ENCODE data around the gene CLEC12A.
"Not testable (repeated sequence)": the region's sequence is repeated elsewhere in the genome, so short reads cannot be mapped to it uniquely, and the experiment has no call there.

CLEC12A gene

DNA sequence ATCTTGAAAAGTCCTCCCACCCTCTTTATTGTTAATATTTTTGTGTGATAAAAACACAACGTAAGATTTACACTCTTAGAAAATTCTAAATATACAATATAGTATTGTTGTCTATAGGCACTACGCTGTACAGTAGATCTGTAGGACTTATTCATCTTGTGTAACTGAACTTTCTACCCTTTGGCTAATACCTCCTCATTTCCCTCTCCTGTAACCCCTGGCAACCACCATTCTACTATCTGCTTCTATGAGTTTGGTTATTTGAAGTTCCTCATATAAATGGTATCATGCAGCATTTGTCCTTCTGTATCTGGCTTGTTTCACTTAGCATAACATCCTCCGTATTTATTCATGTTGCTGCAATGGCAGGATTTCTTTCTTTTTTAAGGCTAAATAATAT lies 54.0 kb downstream of the CLEC12A start:
- Histone ChIP-seq H3K9ac (ENCODE audit: low read length) (no peak overlapping the region), H4K20me1 (ENCODE audit: insufficient read depth, low read length) (no peaks in the 10 kb centered on the region), H2AFZ (ENCODE audit: low read depth, low read length) (no peak overlapping the region), H3K27ac (ENCODE audit: low read length) (no peak overlapping the region), H3K36me3 (replicated peaks; ENCODE audit: low read depth, low read length) (no peaks in the 10 kb centered on the region), H3K9me3 (ENCODE audit: insufficient read depth, low read length) (no peaks in the 10 kb centered on the region), H3K27me3 (ENCODE audit: low read depth, low read length) (peaks cover 7% of the 10 kb centered on the region; the same call in 1 of the 2 replicates), H3K4me2 (ENCODE audit: low read length) (no peak overlapping the region), H3K4me3 (ENCODE audit: low read length) (no peak overlapping the region), H3K79me2 (ENCODE audit: low read length) (no peaks in the 10 kb centered on the region), H3K4me1 (ENCODE audit: low read length) (no peaks in the 10 kb centered on the region)
- TF ChIP-seq, protein P1, sequence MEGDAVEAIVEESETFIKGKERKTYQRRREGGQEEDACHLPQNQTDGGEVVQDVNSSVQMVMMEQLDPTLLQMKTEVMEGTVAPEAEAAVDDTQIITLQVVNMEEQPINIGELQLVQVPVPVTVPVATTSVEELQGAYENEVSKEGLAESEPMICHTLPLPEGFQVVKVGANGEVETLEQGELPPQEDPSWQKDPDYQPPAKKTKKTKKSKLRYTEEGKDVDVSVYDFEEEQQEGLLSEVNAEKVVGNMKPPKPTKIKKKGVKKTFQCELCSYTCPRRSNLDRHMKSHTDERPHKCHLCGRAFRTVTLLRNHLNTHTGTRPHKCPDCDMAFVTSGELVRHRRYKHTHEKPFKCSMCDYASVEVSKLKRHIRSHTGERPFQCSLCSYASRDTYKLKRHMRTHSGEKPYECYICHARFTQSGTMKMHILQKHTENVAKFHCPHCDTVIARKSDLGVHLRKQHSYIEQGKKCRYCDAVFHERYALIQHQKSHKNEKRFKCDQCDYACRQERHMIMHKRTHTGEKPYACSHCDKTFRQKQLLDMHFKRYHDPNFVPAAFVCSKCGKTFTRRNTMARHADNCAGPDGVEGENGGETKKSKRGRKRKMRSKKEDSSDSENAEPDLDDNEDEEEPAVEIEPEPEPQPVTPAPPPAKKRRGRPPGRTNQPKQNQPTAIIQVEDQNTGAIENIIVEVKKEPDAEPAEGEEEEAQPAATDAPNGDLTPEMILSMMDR (IDR thresholded peaks at IDR 0.05; ENCODE audit: low read depth, low read length), result no peak
- TF ChIP-seq EZH2phosphoT487 (IDR thresholded peaks at IDR 0.05; ENCODE audit: low read depth), result no peak

DNA sequence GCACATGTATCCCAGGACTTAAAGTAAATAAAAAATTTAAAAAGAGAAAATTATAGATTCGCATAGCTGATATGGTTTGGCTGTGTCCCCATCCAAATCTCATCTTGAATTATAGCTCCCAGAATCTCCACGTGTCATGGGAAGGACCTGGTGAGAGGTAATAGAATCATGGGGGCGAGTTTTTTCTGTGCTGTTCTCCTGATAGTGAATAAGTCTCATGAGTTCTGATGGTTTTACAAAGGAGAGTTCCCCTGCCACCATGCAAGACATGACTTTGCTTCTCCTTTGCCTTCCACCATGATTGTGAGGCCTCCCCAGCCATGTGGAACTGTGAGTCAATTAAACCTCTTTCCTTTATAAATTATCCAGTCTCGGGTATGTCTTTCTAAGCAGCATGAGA lies 55.5 kb downstream of the CLEC12A start:
- not testable (repeated sequence) for H3K79me2 ChIP-seq (ENCODE audit: low read length)

DNA sequence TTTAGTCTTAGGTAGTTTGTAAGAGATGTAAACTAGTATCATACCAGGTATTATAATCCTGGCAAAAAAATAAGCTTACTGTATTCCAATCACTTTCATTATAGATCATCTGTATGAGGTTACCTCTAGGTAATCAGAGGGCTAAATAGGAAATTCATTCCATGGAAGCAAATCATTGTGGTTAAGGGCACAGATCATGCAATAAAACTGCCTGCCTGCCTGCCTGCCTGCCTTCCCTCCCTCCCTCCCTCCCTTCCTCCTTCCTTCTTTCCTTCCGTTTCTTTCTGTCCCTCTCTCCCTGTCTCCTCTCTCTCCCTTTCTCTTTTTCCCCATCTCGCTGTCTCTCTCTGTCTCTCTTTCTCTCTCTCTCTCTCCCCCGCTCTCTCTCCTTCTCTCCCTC lies 56.1 kb downstream of the CLEC12A start:
- Histone ChIP-seq H4K20me1 (ENCODE audit: insufficient read depth, low read length) (no peaks in the 10 kb centered on the region), H3K36me3 (replicated peaks; ENCODE audit: low read depth, low read length) (no peaks in the 10 kb centered on the region), H3K27me3 (ENCODE audit: low read depth, low read length) (peaks cover 13% of the 10 kb centered on the region; the same call in 1 of the 2 replicates), H3K27ac (ENCODE audit: low read length) (no peak overlapping the region), H3K9me3 (ENCODE audit: insufficient read depth, low read length) (no peaks in the 10 kb centered on the region), H3K4me1 (ENCODE audit: low read length) (no peaks in the 10 kb centered on the region), H3K4me3 (ENCODE audit: low read length) (no peak overlapping the region), H2AFZ (ENCODE audit: low read depth, low read length) (no peak overlapping the region), H3K9ac (ENCODE audit: low read length) (no peak overlapping the region), H3K79me2 (ENCODE audit: low read length) (no peaks in the 10 kb centered on the region), H3K4me2 (ENCODE audit: low read length) (no peak overlapping the region)
- TF ChIP-seq, protein P1 (IDR thresholded peaks at IDR 0.05; ENCODE audit: low read depth, low read length), result no peak
- TF ChIP-seq EZH2phosphoT487 (IDR thresholded peaks at IDR 0.05; ENCODE audit: low read depth), result no peak

More for the DNA sequence above, 55.5 kb downstream of the CLEC12A start:
- H3K4me3 ChIP-seq (ENCODE audit: low read length); H3K27ac ChIP-seq (ENCODE audit: low read length); H3K4me1 ChIP-seq (ENCODE audit: low read length); H2AFZ ChIP-seq (ENCODE audit: low read depth, low read length); H3K9me3 ChIP-seq (ENCODE audit: insufficient read depth, low read length); H3K9ac ChIP-seq (ENCODE audit: low read length); H4K20me1 ChIP-seq (ENCODE audit: insufficient read depth, low read length); H3K36me3 ChIP-seq (replicated peaks; ENCODE audit: low read depth, low read length); H3K4me2 ChIP-seq (ENCODE audit: low read length): not testable (repeated sequence)
- peaks cover 12% of the 10 kb centered on the region; the same call in 1 of the 2 replicates for H3K27me3 ChIP-seq (ENCODE audit: low read depth, low read length)

DNA sequence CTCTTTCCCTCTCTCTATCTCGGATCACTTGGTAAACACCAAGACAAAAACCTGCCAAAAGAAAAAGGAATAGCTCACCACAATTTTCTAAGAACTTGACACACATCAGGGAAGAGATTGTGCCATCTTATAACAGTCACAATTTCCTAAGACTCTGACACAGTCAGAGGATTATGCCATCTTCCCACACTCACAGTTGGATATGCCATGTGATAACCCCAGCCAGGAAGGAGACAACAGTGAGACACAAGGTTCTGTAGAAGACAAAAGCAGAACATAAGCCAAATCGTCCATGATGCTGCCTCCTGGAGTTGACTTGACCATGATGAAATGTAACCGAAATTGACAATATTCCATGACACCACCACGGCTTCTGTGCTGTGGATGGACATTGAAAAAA lies 56.5 kb downstream of the CLEC12A start:
- TF ChIP-seq EZH2phosphoT487 (IDR thresholded peaks at IDR 0.05; ENCODE audit: low read depth), result no peak
- TF ChIP-seq, protein P1 (IDR thresholded peaks at IDR 0.05; ENCODE audit: low read depth, low read length), result no peak
- no peak overlapping the region for H2AFZ ChIP-seq (ENCODE audit: low read depth, low read length)
- H3K36me3 ChIP-seq (replicated peaks; ENCODE audit: low read depth, low read length), result no peaks in the 10 kb centered on the region
- no peak overlapping the region for H3K27ac ChIP-seq (ENCODE audit: low read length)
- H3K9ac ChIP-seq (ENCODE audit: low read length), result no peak overlapping the region
- no peaks in the 10 kb centered on the region for H3K79me2 ChIP-seq (ENCODE audit: low read length)
- H3K27me3 ChIP-seq (ENCODE audit: low read depth, low read length), result peaks cover 13% of the 10 kb centered on the region
- H4K20me1 ChIP-seq (ENCODE audit: insufficient read depth, low read length), result no peaks in the 10 kb centered on the region
- no peak overlapping the region for H3K4me2 ChIP-seq (ENCODE audit: low read length)
- no peak overlapping the region for H3K4me3 ChIP-seq (ENCODE audit: low read length)
- H3K9me3 ChIP-seq (ENCODE audit: insufficient read depth, low read length), result no peaks in the 10 kb centered on the region
- no peaks in the 10 kb centered on the region for H3K4me1 ChIP-seq (ENCODE audit: low read length)

DNA sequence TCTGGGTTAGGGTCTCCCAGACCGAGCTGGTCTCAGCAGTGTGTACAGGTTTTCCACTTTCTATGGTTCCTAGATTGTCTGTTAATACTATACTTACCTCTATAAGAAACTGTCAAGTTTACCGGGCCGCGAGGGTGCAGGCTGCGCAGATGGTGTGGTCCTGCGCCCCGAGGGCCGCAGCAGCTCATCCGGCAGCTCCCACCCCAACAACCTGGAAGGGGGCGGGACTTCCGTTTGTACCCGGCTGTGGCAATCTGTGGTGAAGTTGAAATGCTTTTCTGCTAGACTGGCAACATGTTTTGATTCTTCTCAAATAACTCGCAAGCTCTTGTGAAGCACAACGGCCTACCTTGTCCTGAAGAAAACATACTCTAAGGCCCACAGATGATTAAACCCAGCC lies 59.2 kb downstream of the CLEC12A start, which contains the start of gene CLEC9A:
Gene CLEC9A, plus strand, starts transcription at position 237 of the 400 bp plus-strand sequence. CDS start 22,006 bp downstream, outside the sequence.
- Histone ChIP-seq H3K4me2 (ENCODE audit: low read length) (no peak within 1 kb of the TSS), H3K27me3 (ENCODE audit: low read depth, low read length) (peaks cover 18% of the 10 kb centered on the region), H3K36me3 (replicated peaks; ENCODE audit: low read depth, low read length) (no peaks in the 10 kb centered on the region), H3K4me1 (ENCODE audit: low read length) (no peaks in the 10 kb centered on the region), H3K9me3 (ENCODE audit: insufficient read depth, low read length) (no peaks in the 10 kb centered on the region), H2AFZ (ENCODE audit: low read depth, low read length) (no peak within 1 kb of the TSS), H3K79me2 (ENCODE audit: low read length) (no peaks in the 10 kb centered on the region), H3K9ac (ENCODE audit: low read length) (no peak within 1 kb of the TSS), H4K20me1 (ENCODE audit: insufficient read depth, low read length) (no peaks in the 10 kb centered on the region), H3K4me3 (ENCODE audit: low read length) (no peak within 1 kb of the TSS), H3K27ac (ENCODE audit: low read length) (no peak within 1 kb of the TSS)
- no peak for TF ChIP-seq EZH2phosphoT487 (IDR thresholded peaks at IDR 0.05; ENCODE audit: low read depth)
- TF ChIP-seq, protein P1 (IDR thresholded peaks at IDR 0.05; ENCODE audit: low read depth, low read length), result no peak
